HEK293 (cell line): ENCODE data around the gene BMP5.

Source experiments
- CTCF ChIA-PET: fragments of 350-600 bp; formaldehyde crosslinking; extraction: SDS; loops from one replicate; lab custom pipeline; 2021; ENCODE audit warnings: antibody characterized with exemption; lab: Yijun Ruan, JAX
- POLR2A ChIA-PET: fragments of 300-600 bp; formaldehyde crosslinking; extraction: SDS; loops from one replicate; lab custom pipeline; 2020; ENCODE audit warnings: antibody characterized with exemption, inconsistent platforms; lab: Yijun Ruan, JAX
- H3K27ac ChIP-seq: fragments of 200-500 bp; sonication (Bioruptor generic); 2 replicates; pipeline ENCODE4 v1.5.1; 2014; ENCODE audit warnings: low read depth, low read length, control low read depth, inconsistent platforms; ENCODE audit errors: extremely low read depth
- H3K36me3 ChIP-seq, 2 experiments: fragments of 200-500 bp in 1 of 2; sonication (Bioruptor generic) in 1 of 2; 1 replicate in 1 of 2; 2 replicates in 1 of 2; pipeline ENCODE4 v1.5.1; 2014 to 2017; ENCODE audit warnings: inconsistent platforms in 2 of 2, low read length in 2 of 2; ENCODE audit not compliant: control insufficient read depth in 2 of 2, insufficient read depth in 1 of 2
- H3K4me1 ChIP-seq: fragments of 200-500 bp; sonication (Bioruptor generic); 2 replicates; pipeline ENCODE4 v1.5.1; 2014; ENCODE audit warnings: mild to moderate bottlenecking, low read length, inconsistent platforms; ENCODE audit not compliant: control insufficient read depth, insufficient read depth
- H3K4me3 ChIP-seq: 2 replicates; pipeline ENCODE4 v1.5.1; 2011; ENCODE audit warnings: low read depth, mild to moderate bottlenecking, control low read depth, low read length, moderate library complexity
- H3K9me3 ChIP-seq: fragments of 200-500 bp; sonication (Bioruptor generic); 2 replicates; pipeline ENCODE4 v1.5.1; 2014; ENCODE audit warnings: low read depth, low read length, inconsistent platforms; ENCODE audit not compliant: control insufficient read depth, insufficient read depth
- HOXC10 ChIP-seq: sonication (generic); formaldehyde crosslinking; IDR thresholded peaks from 2 replicates; pipeline ENCODE4 v1.8.1; 2023; ENCODE audit warnings: mild to moderate bottlenecking, missing genetic modification reagents
- KLF10 ChIP-seq: fragments of 450-650 bp; IDR thresholded peaks from 2 replicates; pipeline ENCODE4 v1.5.1; 2018; ENCODE audit warnings: missing biosample characterization, mild to moderate bottlenecking, missing genetic modification characterization
- PBX3 ChIP-seq: sonication (generic); formaldehyde crosslinking; IDR thresholded peaks from 2 replicates; pipeline ENCODE4 v1.8.1; 2022; ENCODE audit warnings: mild to moderate bottlenecking, moderate library complexity, missing genetic modification reagents
- SP3 ChIP-seq: fragments of 450-650 bp; formaldehyde crosslinking; IDR thresholded peaks from 2 replicates; pipeline ENCODE4 v1.5.1; 2016; ENCODE audit warnings: missing biosample characterization, missing genetic modification characterization
- TSHZ1 ChIP-seq: fragments of 450-650 bp; formaldehyde crosslinking; IDR thresholded peaks from 2 replicates; pipeline ENCODE4 v1.5.1; 2016; ENCODE audit warnings: missing biosample characterization, missing genetic modification characterization, borderline replicate concordance
- ZBTB21 ChIP-seq: fragments of 450-650 bp; formaldehyde crosslinking; IDR thresholded peaks from 2 replicates; pipeline ENCODE4 v1.5.1; 2017; ENCODE audit warnings: missing biosample characterization, missing genetic modification characterization
- ZBTB48 ChIP-seq: fragments of 450-650 bp; formaldehyde crosslinking; IDR thresholded peaks from 2 replicates; pipeline ENCODE4 v1.5.1; 2016; ENCODE audit warnings: missing biosample characterization, missing genetic modification characterization
- ZFP37 ChIP-seq: fragments of 450-650 bp; formaldehyde crosslinking; IDR thresholded peaks from 2 replicates; pipeline ENCODE4 v1.5.1; 2016; ENCODE audit warnings: missing biosample characterization, missing genetic modification characterization
- ZNF121 ChIP-seq: fragments of 450-650 bp; formaldehyde crosslinking; IDR thresholded peaks from 2 replicates; pipeline ENCODE4 v1.5.1; 2016; ENCODE audit warnings: missing biosample characterization, missing genetic modification characterization
- ZNF175 ChIP-seq: fragments of 450-650 bp; formaldehyde crosslinking; IDR thresholded peaks from 2 replicates; pipeline ENCODE4 v1.5.1; 2016; ENCODE audit warnings: missing biosample characterization, missing genetic modification characterization
- ZNF18 ChIP-seq: fragments of 450-650 bp; formaldehyde crosslinking; IDR thresholded peaks from 2 replicates; pipeline ENCODE4 v1.5.1; 2016; ENCODE audit warnings: missing biosample characterization, missing genetic modification characterization
- ZNF248 ChIP-seq: fragments of 450-650 bp; formaldehyde crosslinking; IDR thresholded peaks from 2 replicates; pipeline ENCODE4 v1.5.1; 2017; ENCODE audit warnings: missing biosample characterization, missing genetic modification characterization
- ZNF37A ChIP-seq: fragments of 450-650 bp; IDR thresholded peaks from 2 replicates; pipeline ENCODE4 v1.5.1; 2018; ENCODE audit warnings: missing biosample characterization, missing genetic modification characterization
- ZNF423 ChIP-seq: fragments of 450-650 bp; formaldehyde crosslinking; IDR thresholded peaks from 2 replicates; pipeline ENCODE4 v1.5.1; 2016; ENCODE audit warnings: missing biosample characterization, missing genetic modification characterization
- ZNF449 ChIP-seq: fragments of 450-650 bp; formaldehyde crosslinking; IDR thresholded peaks from 2 replicates; pipeline ENCODE4 v1.5.1; 2017; ENCODE audit warnings: missing biosample characterization, mild to moderate bottlenecking, missing genetic modification characterization, moderate library complexity
- ZNF624 ChIP-seq: fragments of 450-650 bp; formaldehyde crosslinking; IDR thresholded peaks from 2 replicates; pipeline ENCODE4 v1.5.1; 2017; ENCODE audit warnings: missing biosample characterization, missing genetic modification characterization
- ZNF645 ChIP-seq: fragments of 450-650 bp; formaldehyde crosslinking; IDR thresholded peaks from 2 replicates; pipeline ENCODE4; 2016; ENCODE audit warnings: missing biosample characterization, missing genetic modification characterization
- ZNF76 ChIP-seq: fragments of 450-650 bp; formaldehyde crosslinking; IDR thresholded peaks from 2 replicates; pipeline ENCODE4; 2016; ENCODE audit warnings: low read depth, missing biosample characterization, missing genetic modification characterization, borderline replicate concordance
- ZNF768 ChIP-seq: fragments of 450-650 bp; formaldehyde crosslinking; IDR thresholded peaks from 2 replicates; pipeline ENCODE4 v1.5.1; 2018; ENCODE audit warnings: missing biosample characterization, mild to moderate bottlenecking, missing genetic modification characterization
- ZNF792 ChIP-seq: fragments of 450-650 bp; formaldehyde crosslinking; IDR thresholded peaks from 2 replicates; pipeline ENCODE4 v1.5.1; 2016; ENCODE audit warnings: missing biosample characterization, missing genetic modification characterization

Gene BMP5

GRCh38 chr6:55875400-55875799 lies at the start of gene BMP5:
BMP5 (minus strand) TSS chr6:55875590; CDS start chr6:55874865, 725 bp downstream.
- Histone ChIP-seq H3K36me3 (no peaks in the 10 kb centered on the region), H3K9me3 (no peaks in the 10 kb centered on the region), H3K27ac (no peak within 1 kb of the TSS), H3K4me1 (no peaks in the 10 kb centered on the region), H3K4me3 (no peak within 1 kb of the TSS)
- CTCF ChIA-PET, result interaction anchor here (0.7 kb wide), 1 partner anchor 102 kb away, joined by 6 read pairs; no protein-coding TSS in a partner anchor
- POLR2A ChIA-PET, result interaction anchor here (0.6 kb wide), 1 partner anchor 63 kb away, joined by 3 read pairs; no protein-coding TSS in a partner anchor
- TF ChIP-seq TSHZ1 (tag by site-specific recombination), result no peak
- no peak for TF ChIP-seq SP3 (tag by site-specific recombination)
- no peak for TF ChIP-seq ZNF121
- no peak for TF ChIP-seq HOXC10
- no peak for TF ChIP-seq ZNF645 (tag by site-specific recombination)
- no peak for TF ChIP-seq ZNF624 (tag by site-specific recombination)
- no peak for TF ChIP-seq PBX3 (CRISPR knock-in tag)
- no peak for TF ChIP-seq ZNF37A (tag by site-specific recombination)
- TF ChIP-seq ZNF449 (tag by site-specific recombination), result no peak
- no peak for TF ChIP-seq ZBTB21 (tag by site-specific recombination)
- no peak for TF ChIP-seq KLF10 (tag by site-specific recombination)
- no peak for TF ChIP-seq ZBTB48
- no peak for TF ChIP-seq ZNF768 (tag by site-specific recombination)
- TF ChIP-seq ZNF18 (tag by site-specific recombination), result no peak
- no peak for TF ChIP-seq ZNF248 (tag by site-specific recombination)
- TF ChIP-seq ZNF175 (tag by site-specific recombination), result no peak
- no peak for TF ChIP-seq ZNF792
- TF ChIP-seq ZNF423 (tag by site-specific recombination), result no peak
- TF ChIP-seq ZFP37 (tag by site-specific recombination), result no peak
- TF ChIP-seq ZNF76 (tag by site-specific recombination), result no peak
